ENCODE results near the gene TRIM71.
"Not testable (repeated sequence)": the region's sequence is repeated elsewhere in the genome, so short reads cannot be mapped to it uniquely, and the experiment has no call there.

TRIM71 gene

GRCh38 chr3:32820430-32820829 lies 2.6 kb downstream of the TRIM71 start:
- peak; percentile 45 for DNase-seq

DNA sequence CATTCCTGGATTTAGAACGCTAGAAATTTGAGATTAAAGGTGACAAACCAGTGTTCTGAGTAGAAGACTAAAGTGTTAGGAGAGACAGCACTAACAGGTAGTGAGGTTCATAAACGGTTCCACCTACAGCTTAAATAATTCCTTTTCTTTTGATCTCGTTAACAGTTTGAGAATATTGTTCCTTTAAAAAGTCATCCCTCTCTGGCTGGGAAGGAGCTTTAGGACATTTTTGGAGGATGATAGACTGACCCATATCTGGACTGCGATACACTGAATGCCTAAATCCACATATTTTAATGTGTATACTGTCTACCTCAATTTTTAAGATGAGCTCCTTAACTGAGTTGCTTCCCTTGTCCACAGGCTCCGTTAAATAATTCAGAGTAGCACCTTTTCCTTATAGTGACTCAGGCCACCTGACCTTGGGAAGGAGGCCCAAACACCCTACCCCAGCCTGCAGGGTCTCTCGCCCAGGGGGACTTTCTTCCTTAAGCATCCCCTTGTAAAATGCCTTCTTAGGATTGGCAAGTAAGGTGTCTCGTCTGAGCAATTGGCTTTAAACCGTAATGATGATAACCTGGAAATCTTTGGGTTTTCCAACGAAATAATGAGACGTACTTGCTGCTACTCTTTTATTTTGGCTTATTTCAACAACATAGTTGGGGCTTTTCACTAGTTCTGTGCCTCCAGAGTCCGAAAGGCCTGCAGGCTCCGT lies 3.3 kb downstream of the TRIM71 start:
- peak; percentile 60 for DNase-seq

- no peak for DNase-seq
These were observed 4.0 kb downstream of the TRIM71 start for GRCh38 chr3:32821686-32822296.

GRCh38 chr3:32822609-32823498 lies 5.1 kb downstream of the TRIM71 start:
- no peak for DNase-seq

DNA sequence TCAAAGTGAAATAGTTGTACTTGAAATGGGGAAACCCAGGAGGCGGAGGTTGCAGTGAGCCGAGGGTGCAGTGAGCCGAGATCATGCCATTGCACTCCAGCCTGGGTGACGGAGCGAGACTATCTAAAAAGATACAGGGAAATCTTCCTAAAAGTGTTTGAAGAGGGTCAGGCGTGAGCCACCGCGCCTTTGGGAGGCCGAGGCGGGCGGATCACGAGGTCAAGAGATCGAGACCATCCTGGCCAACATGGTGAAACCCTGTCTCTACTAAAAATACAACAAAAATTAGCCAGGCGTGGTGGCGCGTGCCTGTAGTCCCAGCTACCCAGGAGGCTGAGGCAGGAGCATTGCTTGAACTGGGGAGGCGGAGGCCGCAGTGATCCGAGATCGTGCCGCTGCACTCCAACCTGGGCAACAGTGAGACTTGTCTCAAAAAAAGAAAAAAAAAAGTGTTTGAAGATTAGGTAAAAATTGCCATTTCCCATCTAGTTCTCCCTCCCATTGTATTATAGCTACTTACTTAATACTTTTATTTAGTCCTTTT lies 5.9 kb downstream of the TRIM71 start:
- not testable (repeated sequence) for DNase-seq

- no peak for DNase-seq
These were observed 8.0 kb downstream of the TRIM71 start for GRCh38 chr3:32825601-32826375.

DNA sequence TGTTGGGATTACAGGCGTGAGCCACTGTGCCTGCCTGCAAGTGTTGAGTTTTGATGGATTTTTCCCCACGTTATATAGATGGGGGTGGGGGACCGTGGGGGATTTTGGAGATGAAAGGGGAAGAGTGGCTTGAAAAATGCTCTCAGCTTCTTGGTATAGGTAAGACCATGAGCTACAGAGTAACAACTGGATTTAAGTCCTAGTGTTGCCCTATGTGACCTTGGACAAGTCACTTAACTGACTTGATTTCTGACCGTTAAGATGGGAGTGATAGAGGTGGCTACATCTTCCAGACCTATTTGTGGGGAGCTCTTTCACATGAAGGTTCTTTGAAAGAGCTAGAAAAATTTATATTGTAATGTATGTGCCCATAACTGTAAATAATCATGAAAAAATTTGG lies 13.3 kb downstream of the TRIM71 start:
- DNase-seq, result no peak

GRCh38 chr3:32831791-32832190 lies 14.0 kb downstream of the TRIM71 start:
- no peak for DNase-seq

DNA sequence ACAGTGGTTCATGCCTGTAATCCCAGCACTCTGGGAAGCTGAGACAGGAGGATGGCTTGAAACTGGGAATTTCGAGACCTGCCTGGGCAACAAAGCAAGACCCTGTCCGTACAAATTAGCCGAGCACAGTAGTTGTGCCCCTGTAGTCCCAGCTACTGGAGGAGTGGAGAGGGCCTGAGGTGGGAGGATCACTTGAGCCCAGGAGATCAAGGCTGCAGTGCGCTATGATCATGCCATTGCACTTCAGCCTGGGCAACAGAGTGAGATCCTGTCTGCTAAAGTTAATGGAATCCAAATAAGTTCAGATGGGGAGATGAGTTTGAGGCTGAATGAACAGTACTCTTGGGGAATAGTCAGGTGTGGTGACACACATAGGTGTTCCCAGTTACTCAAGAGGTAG lies 14.4 kb downstream of the TRIM71 start:
- no peak for DNase-seq

GRCh38 chr3:32835049-32835371 lies 17.2 kb downstream of the TRIM71 start:
- DNase-seq, result no peak

GRCh38 chr3:32835961-32836360 lies 18.2 kb downstream of the TRIM71 start:
- no peak for DNase-seq

DNA sequence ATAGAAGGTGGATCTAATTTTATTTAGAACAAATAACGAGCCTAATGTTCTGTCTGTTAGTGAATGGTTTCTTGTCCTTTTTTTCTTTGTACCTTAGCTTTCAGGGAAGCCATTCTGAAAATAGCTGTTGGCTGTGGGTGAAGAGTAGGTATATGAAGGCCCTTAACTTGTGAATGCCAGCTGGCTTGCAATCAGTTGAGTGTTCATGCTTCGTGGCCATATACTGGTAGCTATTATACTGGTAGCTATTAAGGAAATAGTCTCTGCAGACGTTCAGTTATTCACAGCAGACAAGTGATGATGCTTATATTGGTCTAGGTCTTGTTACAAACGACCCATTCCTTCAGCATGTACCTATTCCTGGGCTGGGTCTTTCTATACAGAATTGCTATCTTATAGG lies 18.8 kb downstream of the TRIM71 start:
- DNase-seq, result no peak

DNA sequence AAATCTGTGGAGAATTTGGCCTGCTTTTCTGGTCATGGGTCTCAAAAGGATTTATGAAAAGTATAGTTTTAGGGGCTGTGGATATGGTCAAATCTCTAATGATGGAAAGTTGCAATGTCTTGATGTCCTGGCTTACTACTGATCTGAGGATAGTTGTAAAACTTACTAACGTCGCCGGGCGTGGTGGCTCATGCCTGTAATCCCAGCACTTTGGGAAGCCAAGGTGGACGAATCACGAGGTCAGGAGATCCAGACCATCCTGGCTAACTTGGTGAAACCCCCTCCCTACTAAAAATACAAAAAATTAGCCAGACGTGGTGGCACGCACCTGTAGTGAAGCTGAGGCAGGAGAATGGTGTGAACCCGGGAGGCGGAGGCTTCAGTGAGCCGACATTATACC lies 19.6 kb downstream of the TRIM71 start:
- DNase-seq, result no peak

- DNase-seq, result no peak
These were observed 20.0 kb downstream of the TRIM71 start for GRCh38 chr3:32837789-32838188.

- no peak for DNase-seq
These were observed 21.9 kb downstream of the TRIM71 start for GRCh38 chr3:32839714-32840085.

- DNase-seq, result no peak
These were observed 22.5 kb downstream of the TRIM71 start for GRCh38 chr3:32840086-32840841.

GRCh38 chr3:32841341-32841740 lies 23.5 kb downstream of the TRIM71 start:
- DNase-seq, result no peak

DNA sequence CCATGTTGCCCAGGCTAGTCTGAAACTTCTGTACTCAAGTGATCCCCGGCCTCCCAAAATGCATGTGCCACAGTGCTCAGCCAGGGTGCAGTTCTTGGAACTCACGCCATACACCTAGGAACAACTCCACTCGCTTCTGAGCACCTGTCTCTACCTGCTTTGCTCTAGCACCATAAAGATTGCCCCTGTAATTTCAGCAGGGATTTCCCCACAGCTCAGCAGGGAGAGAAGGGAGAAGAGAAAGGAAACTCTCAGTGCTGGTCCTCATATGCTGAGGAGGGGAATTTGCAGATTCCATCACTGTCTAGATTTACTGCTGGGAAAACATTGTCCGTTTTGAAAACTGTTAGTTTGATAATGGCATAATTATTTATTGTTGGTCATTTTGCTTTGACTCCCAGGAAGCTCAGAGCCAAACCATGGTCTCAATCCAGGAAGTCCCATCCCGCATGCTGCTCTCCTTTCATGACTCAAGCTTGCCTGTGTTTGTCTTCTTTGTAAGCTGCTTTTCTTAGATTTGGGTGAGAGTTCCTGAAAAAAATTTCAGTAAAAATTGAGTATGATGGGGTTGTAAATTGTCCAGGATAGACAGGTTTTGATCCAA lies 24.2 kb downstream of the TRIM71 start:
- no peak for DNase-seq

DNA sequence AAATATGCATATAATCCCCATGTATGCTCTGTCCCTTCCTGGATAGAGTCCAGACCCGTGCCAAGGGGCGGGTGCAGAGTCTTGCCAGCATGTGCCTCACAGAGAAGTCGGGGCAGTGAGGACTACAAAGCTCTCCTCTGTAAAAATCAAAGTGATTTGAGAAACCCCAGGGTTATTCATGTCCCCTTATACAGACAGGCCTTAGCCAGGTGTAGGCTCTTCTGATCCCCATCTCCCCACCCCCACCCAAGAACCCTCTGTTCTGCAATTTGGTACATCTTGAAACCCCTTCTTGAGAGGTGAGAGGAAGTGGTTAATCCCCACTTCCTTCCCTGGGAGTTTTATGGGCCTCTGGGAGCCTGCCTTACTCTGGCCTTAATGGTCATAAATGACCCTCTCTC lies 24.7 kb downstream of the TRIM71 start:
- no peak for DNase-seq

GRCh38 chr3:32842987-32843386 lies 25.2 kb downstream of the TRIM71 start:
- no peak for DNase-seq

DNA sequence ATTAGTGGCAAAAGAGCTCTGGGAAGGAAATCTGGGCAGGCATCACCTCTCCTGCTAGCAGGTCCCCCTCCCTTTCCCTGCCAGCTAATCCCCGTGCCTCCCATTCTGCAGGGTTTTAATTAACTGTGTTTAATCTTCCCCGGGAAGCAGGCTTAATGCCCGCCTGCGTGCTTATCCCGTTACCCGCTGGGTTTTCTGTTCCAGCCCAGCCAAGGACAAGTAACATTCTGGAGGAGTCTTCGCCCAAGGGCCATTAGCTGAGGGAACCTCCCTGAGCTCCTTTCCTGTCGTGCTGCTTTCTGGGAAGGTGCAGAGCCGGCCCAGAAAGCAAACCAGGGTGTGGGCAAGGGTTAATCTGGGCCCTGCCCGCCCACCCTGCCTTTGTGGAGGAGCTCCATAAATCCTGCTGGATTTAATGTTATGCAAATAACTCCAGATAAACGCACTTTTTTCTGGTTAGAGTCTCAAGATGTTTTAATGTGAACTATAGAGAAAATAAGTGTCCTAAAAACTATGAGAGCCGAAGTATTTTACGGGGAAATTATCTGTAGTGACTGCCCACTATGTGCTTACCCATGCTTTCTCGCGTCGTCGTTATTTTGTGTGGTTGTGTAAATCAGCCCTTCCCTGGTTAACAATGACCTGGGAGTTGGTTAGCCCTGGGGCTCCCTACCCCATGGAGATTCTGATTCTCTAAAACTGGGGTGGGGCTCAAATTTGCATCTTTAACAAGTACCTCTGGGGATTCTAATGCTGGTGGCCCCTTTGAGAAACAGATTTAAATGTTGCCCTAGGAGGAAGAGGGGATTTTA lies 25.9 kb downstream of the TRIM71 start:
- peak; percentile 74 for DNase-seq

Measured in eye (tissue), 1 donor.